PC-9 (cell line): ENCODE data around the gene LSM4. TPM values are rescaled to one million over a fixed set of nuclear protein-coding genes. Genes with fewer than 3 reads are reported as not detected.

Source experiments
- BruUV-seq: library from RNA; stranded (reverse); fragments of 400-500 nt; replicated peaks from 2 replicates; lab custom pipeline; 2021; lab: Mats Ljungman, UMichigan
- CTCF ChIA-PET: fragments of 300-600 bp; sonication (Branson Sonifier 250); formaldehyde crosslinking; loops from one replicate; lab custom pipeline; 2022; ENCODE audit warnings: antibody characterized with exemption; lab: Charles Lee
- POLR2A ChIA-PET: fragments of 300-600 bp; sonication (Branson Sonifier 250); formaldehyde crosslinking; loops from one replicate; lab custom pipeline; 2022; ENCODE audit warnings: antibody characterized with exemption; ENCODE audit not compliant: unreplicated experiment; lab: Charles Lee
- DNase-seq, 2 experiments: peaks; one replicate each; pipeline versions ENCODE4 v3.0.0 to v3.0.0-alpha.2; 2015 to 2022; ENCODE audit warnings: mixed read lengths in 1 of 2
- H2AFZ ChIP-seq: fragments of 200-600 bp; sonication (generic); 2 replicates; pipeline ENCODE4 v1.8.1; 2017; ENCODE audit warnings: antibody characterized with exemption
- H3F3A ChIP-seq: fragments of 200-600 bp; sonication (generic); 2 replicates; pipeline ENCODE4 v1.8.1; 2017; ENCODE audit warnings: antibody characterized with exemption, mild to moderate bottlenecking, low read depth; ENCODE audit not compliant: insufficient read depth
- H3K27ac ChIP-seq: fragments of 200-600 bp; sonication (generic); 2 replicates; pipeline ENCODE4 v1.6.1; 2016; ENCODE audit warnings: mixed run types
- H3K27me3 ChIP-seq: fragments of 200-600 bp; sonication (generic); 2 replicates; pipeline ENCODE4 v1.6.1; 2016; ENCODE audit warnings: low read depth, mixed run types; ENCODE audit not compliant: insufficient read depth
- H3K36me3 ChIP-seq: fragments of 200-600 bp; sonication (generic); 2 replicates; pipeline ENCODE4 v1.6.1; 2016; ENCODE audit warnings: low read depth, mixed run types
- H3K4me1 ChIP-seq: fragments of 200-600 bp; sonication (generic); replicated peaks from 2 replicates; pipeline ENCODE4 v1.6.1; 2016; ENCODE audit warnings: mixed run types; ENCODE audit not compliant: insufficient read depth
- H3K4me2 ChIP-seq: fragments of 200-600 bp; sonication (generic); 2 replicates; pipeline ENCODE4 v1.6.1; 2017; ENCODE audit warnings: mixed run types
- H3K4me3 ChIP-seq: fragments of 200-600 bp; sonication (generic); 2 replicates; pipeline ENCODE4 v1.6.1; 2016; ENCODE audit warnings: mixed run types
- H3K79me2 ChIP-seq: fragments of 200-600 bp; sonication (generic); 2 replicates; pipeline ENCODE4 v1.6.1; 2017; ENCODE audit warnings: low read depth, mixed run types
- H3K9me2 ChIP-seq: fragments of 200-600 bp; sonication (generic); 2 replicates; pipeline ENCODE4 v1.8.1; 2017; ENCODE audit warnings: mild to moderate bottlenecking; ENCODE audit not compliant: insufficient read depth
- H3K9me3 ChIP-seq: fragments of 200-600 bp; sonication (generic); 2 replicates; pipeline ENCODE4 v1.8.1; 2016; ENCODE audit warnings: low read depth; ENCODE audit not compliant: insufficient read depth
- H4K20me1 ChIP-seq: fragments of 200-600 bp; sonication (generic); 2 replicates; pipeline ENCODE4 v1.8.1; 2017; ENCODE audit not compliant: insufficient read depth
- EZH2 ChIP-seq: fragments of 200-600 bp; sonication (generic); IDR thresholded peaks from 2 replicates; pipeline ENCODE4 v1.8.0; 2017; ENCODE audit warnings: antibody characterized with exemption, low read depth
- intact Hi-C: fragments of 100-400 bp; cut with micrococcal nuclease; formaldehyde crosslinking; loops from one replicate; pipeline ENCODE4 v1.10.0; 2022; ENCODE audit not compliant: unreplicated experiment
- total RNA-seq: library from RNA; stranded (reverse); gene quantifications from 2 replicates; pipeline ENCODE4 v1.2.3, GENCODE V29; 2021
- TF ChIP-seq, protein P1 (sequence below): fragments of 200-600 bp; sonication (generic); conservative IDR thresholded peaks from 2 replicates; pipeline ENCODE4 v1.6.1; 2017; ENCODE audit warnings: mixed run types, antibody characterized with exemption, mild to moderate bottlenecking, moderate library complexity

LSM4 gene
- total RNA-seq, 1 experiment from 2014 or later: 323 TPM

DNA sequence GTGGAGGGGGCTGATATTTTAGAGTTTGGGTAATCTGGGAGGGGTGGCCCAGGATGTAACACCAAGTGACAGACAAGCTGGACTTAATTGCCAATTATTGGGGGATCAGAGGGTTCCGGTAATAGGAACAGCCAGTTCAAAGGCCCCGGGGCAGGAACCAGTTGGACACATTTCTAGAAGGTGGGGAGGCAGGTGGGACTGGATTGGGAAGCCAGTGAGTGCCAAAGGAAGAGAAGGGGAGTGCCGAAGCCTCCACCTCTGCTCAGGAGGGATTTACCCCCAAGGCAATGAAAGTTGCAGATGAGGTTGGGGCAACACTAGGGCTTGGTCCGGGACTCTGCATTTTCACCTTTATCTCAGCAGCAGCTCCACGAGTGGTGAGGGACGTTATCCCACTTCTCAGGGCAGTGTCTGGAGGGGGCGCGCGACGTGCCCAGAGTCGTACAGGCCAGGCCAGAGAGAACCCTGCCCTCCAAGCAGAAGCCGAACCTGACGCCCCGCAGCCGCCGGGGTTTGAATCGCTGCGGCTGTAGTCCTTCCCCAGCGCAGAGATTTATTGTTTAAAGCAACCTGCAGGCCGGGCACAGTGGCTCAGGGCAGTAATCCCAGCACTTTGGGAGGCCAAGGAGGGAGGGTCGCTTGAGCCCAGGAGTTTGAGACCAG lies 35.8 kb downstream of the LSM4 start:
- H3K27me3 ChIP-seq: no peaks in the 10 kb centered on the region
- peaks cover 64% of the 10 kb centered on the region for H3F3A ChIP-seq
- intact Hi-C loops: no loop called here
- no peak for TF ChIP-seq EZH2
- TF ChIP-seq, protein P1, sequence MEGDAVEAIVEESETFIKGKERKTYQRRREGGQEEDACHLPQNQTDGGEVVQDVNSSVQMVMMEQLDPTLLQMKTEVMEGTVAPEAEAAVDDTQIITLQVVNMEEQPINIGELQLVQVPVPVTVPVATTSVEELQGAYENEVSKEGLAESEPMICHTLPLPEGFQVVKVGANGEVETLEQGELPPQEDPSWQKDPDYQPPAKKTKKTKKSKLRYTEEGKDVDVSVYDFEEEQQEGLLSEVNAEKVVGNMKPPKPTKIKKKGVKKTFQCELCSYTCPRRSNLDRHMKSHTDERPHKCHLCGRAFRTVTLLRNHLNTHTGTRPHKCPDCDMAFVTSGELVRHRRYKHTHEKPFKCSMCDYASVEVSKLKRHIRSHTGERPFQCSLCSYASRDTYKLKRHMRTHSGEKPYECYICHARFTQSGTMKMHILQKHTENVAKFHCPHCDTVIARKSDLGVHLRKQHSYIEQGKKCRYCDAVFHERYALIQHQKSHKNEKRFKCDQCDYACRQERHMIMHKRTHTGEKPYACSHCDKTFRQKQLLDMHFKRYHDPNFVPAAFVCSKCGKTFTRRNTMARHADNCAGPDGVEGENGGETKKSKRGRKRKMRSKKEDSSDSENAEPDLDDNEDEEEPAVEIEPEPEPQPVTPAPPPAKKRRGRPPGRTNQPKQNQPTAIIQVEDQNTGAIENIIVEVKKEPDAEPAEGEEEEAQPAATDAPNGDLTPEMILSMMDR: no peak
- no peak for DNase-seq
- no peak overlapping the region for H3K4me3 ChIP-seq
- ChIA-PET POLR2A (no interaction called here), CTCF (no interaction called here)
- no peaks in the 10 kb centered on the region for H3K9me2 ChIP-seq
- no peak overlapping the region for H3K27ac ChIP-seq
- no peaks in the 10 kb centered on the region for H3K36me3 ChIP-seq
- peaks cover 13% of the 10 kb centered on the region for H3K4me1 ChIP-seq
- no peak overlapping the region for H2AFZ ChIP-seq
- peaks cover 8% of the 10 kb centered on the region; the same call in 1 of the 2 replicates for H3K79me2 ChIP-seq
- no peaks in the 10 kb centered on the region for H3K9me3 ChIP-seq
- no TSS peak for BruUV-seq
- H3K4me2 ChIP-seq: no peak overlapping the region
- H4K20me1 ChIP-seq: no peaks in the 10 kb centered on the region

GRCh38 chr19:18284712-18285360 lies 38.0 kb downstream of the LSM4 start:
- Histone ChIP-seq H3K27ac (no peak overlapping the region), H3K36me3 (no peaks in the 10 kb centered on the region), H3K27me3 (no peaks in the 10 kb centered on the region), H3K4me3 (no peak overlapping the region), H3K9me2 (no peaks in the 10 kb centered on the region), H3K79me2 (peaks cover 15% of the 10 kb centered on the region), H3K9me3 (no peaks in the 10 kb centered on the region), H3F3A (peaks cover 51% of the 10 kb centered on the region), H3K4me2 (no peak overlapping the region), H2AFZ (no peak overlapping the region), H4K20me1 (no peaks in the 10 kb centered on the region), H3K4me1 (peaks cover 13% of the 10 kb centered on the region)
- ChIA-PET CTCF (interaction anchor here (0.6 kb wide), 1 partner anchor 142 kb away, joined by 3 read pairs; no protein-coding TSS in a partner anchor), POLR2A (no interaction called here)
- TF ChIP-seq, protein P1: no peak
- intact Hi-C loops: no loop called here
- DNase-seq: no peak
- no TSS peak for BruUV-seq

- H3K4me1 ChIP-seq: peaks cover 21% of the 10 kb centered on the region
- H3K27ac ChIP-seq: no peak overlapping the region
- TF ChIP-seq, protein P1: no peak
- no peak overlapping the region for H2AFZ ChIP-seq
- no peaks in the 10 kb centered on the region for H3K9me2 ChIP-seq
- no peak for DNase-seq
- no TSS peak for BruUV-seq
- H4K20me1 ChIP-seq: peaks cover 10% of the 10 kb centered on the region
- H3K36me3 ChIP-seq: 0 out of 2 replicates have a peak, but pooled peaks cover 5% of the 10 kb centered on the region
- ChIA-PET CTCF (no interaction called here), POLR2A (no interaction called here)
- no peaks in the 10 kb centered on the region for H3K9me3 ChIP-seq
- intact Hi-C loops: no loop called here
- H3K4me3 ChIP-seq: no peak overlapping the region
- H3K27me3 ChIP-seq: no peaks in the 10 kb centered on the region
- H3K79me2 ChIP-seq: peaks cover 29% of the 10 kb centered on the region
- no peak overlapping the region for H3K4me2 ChIP-seq
- H3F3A ChIP-seq: peaks cover 59% of the 10 kb centered on the region
These were observed 39.5 kb downstream of the LSM4 start for GRCh38 chr19:18283338-18283737.
